Omental fat pad (tissue), 4 donors: Measurements from ENCODE around the gene ZNF558. TPM values are rescaled to one million over a fixed set of nuclear protein-coding genes. Genes with fewer than 3 reads are reported as not detected.
"Not testable (repeated sequence)": the region's sequence is repeated elsewhere in the genome, so short reads cannot be mapped to it uniquely, and the experiment has no call there.

Experiments used
- ATAC-seq: fragments of 150-250 bp; one replicate; pipeline ENCODE4 v1.9.1; 2016; ENCODE audit warnings: mild to moderate bottlenecking, moderate library complexity; ENCODE audit not compliant: low FRiP score
- DNase-seq: peaks from one replicate; pipeline ENCODE4 v3.0.0-alpha.2; 2019; ENCODE audit warnings: low spot score
- small RNA-seq: library from RNA; depleted of rRNA; stranded (forward); fragments of <200 nt; gene quantifications from one replicate; pipeline ENCODE3, GENCODE V24; 2016
- total RNA-seq, 4 donors: library from RNA; depleted of rRNA; stranded (reverse); fragments of >200 nt; gene quantifications; one replicate each; pipeline ENCODE4 v1.1.0, GENCODE V29; 2016
- TF ChIP-seq, protein P1 (sequence below), 3 donors: fragments of 450-650 bp; IDR thresholded peaks; one replicate each; pipeline ENCODE4 v1.5.1; 2016 to 2017; ENCODE audit warnings: antibody characterized with exemption in 3 of 3, mild to moderate bottlenecking in 3 of 3, moderate library complexity in 2 of 3

The ZNF558 gene
- total RNA-seq, 4 donors from 2014 or later: 16.1 to 34.8 (median 23.4) TPM

GRCh38 chr19:8811315-8812172 is 20.6 kb downstream of the ZNF558 start:
- no peak for ATAC-seq
- TF ChIP-seq, protein P1, sequence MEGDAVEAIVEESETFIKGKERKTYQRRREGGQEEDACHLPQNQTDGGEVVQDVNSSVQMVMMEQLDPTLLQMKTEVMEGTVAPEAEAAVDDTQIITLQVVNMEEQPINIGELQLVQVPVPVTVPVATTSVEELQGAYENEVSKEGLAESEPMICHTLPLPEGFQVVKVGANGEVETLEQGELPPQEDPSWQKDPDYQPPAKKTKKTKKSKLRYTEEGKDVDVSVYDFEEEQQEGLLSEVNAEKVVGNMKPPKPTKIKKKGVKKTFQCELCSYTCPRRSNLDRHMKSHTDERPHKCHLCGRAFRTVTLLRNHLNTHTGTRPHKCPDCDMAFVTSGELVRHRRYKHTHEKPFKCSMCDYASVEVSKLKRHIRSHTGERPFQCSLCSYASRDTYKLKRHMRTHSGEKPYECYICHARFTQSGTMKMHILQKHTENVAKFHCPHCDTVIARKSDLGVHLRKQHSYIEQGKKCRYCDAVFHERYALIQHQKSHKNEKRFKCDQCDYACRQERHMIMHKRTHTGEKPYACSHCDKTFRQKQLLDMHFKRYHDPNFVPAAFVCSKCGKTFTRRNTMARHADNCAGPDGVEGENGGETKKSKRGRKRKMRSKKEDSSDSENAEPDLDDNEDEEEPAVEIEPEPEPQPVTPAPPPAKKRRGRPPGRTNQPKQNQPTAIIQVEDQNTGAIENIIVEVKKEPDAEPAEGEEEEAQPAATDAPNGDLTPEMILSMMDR (IDR thresholded peaks at IDR 0.05): no peak
- DNase-seq: no peak

GRCh38 chr19:8806661-8807060 is 25.4 kb downstream of the ZNF558 start:
- ATAC-seq (no peak), DNase-seq (no peak)
- TF ChIP-seq, protein P1 (IDR thresholded peaks at IDR 0.05): no peak

DNA sequence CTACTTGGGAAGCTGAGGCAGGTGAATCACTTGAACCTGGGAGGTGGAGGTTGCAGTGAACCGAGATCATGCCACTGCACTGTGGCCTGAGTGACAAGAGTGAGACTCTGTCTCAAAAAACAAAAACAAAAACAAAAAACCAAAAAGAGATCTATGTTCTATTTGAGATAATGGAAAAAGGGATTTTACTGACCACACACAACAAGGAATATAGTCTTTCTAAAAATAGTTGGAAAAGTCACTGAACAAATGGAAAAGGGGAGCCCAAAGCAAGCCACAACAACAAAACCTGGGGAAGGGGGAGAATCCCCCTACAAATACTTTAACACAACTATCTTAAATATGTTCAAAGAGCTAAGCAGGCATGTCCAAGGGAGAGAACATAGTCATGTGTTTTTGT is 37.3 kb downstream of the ZNF558 start:
- ATAC-seq (no peak), DNase-seq (no peak)
- TF ChIP-seq, protein P1 (IDR thresholded peaks at IDR 0.05): no peak

GRCh38 chr19:8773587-8773986 is 58.5 kb downstream of the ZNF558 start:
- not testable (repeated sequence) for ATAC-seq

DNA sequence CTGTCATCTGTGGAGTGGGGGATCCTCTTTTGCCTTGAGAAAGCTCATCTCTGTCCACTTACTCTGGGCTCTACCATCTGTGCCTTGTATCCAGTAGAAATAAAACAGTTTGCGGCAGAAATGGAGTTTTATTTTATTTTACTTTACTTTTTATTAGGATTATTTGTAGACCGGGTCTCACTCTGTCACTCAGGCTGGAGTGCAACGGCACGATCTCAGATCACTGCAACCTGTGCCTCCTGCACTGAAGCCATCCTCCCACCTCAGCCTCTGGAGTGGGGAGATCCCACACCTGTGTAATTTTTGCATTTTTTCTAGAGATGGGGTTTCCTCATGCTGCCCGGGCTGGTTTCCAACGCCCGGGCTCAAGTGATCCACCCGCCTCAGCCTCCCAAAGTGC is 62.8 kb downstream of the ZNF558 start:
- not testable (repeated sequence) for ATAC-seq, DNase-seq

More at GRCh38 chr19:8773587-8773986, 58.5 kb downstream of the ZNF558 start:
- not testable (repeated sequence) for DNase-seq

- DNase-seq, ATAC-seq: not testable (repeated sequence)
These were observed 64.8 kb downstream of the ZNF558 start for GRCh38 chr19:8767257-8767656.

Small RNAs within 50 kb of the gene (small RNA-seq; reads per million reads assigned to genes)
- gene AC012616.1: not detected

Other genes with a start within 250 kb of the ZNF558 start
- 10 to 100 TPM; 16.7 to 46.7 (median 22.5) TPM for gene ADAMTS10, start 221.6 kb downstream of the ZNF558 start, total RNA-seq
- not detected for gene NFILZ, start 201.7 kb downstream of the ZNF558 start, total RNA-seq
- gene ACTL9, start 133.5 kb downstream of the ZNF558 start, total RNA-seq: not detected
- gene OR2Z1, start 110.7 kb downstream of the ZNF558 start, total RNA-seq: not detected
- not detected for gene MBD3L1, start 73 bp upstream of the ZNF558 start, total RNA-seq
- gene MUC16, start 178.1 kb upstream of the ZNF558 start, total RNA-seq: 100 to 1,000 TPM in 2 of 4 donors, 10 to 100 TPM in 1, under 1 TPM in 1; 0.63 to 129 (median 86.7) TPM